SK-N-SH (cell line): ENCODE measurements around the gene GNAT1. TPM values are rescaled to one million over a fixed set of nuclear protein-coding genes. Genes with fewer than 3 reads are reported as not detected.

Source experiments
- CTCF ChIA-PET: fragments of 300-600, 350-600 bp; formaldehyde crosslinking; extraction: SDS; loops from one replicate; lab custom pipeline; 2021; lab: Yijun Ruan, JAX
- POLR2A ChIA-PET: fragments of 350-600 bp; sonication (Branson Sonifier 250); formaldehyde crosslinking; extraction: SDS; loops from one replicate; lab custom pipeline; 2020; ENCODE audit warnings: antibody characterized with exemption, inconsistent platforms; lab: Yijun Ruan, JAX
- DNase-seq: peaks from one replicate; pipeline ENCODE4 v3.0.0; 2012
- H2AFZ ChIP-seq: fragments of 200-600 bp; sonication (generic); 2 replicates; pipeline ENCODE4 v1.8.1; 2016; ENCODE audit warnings: antibody characterized with exemption, mild to moderate bottlenecking, low read depth
- H3F3A ChIP-seq: fragments of 200-600 bp; sonication (generic); replicated peaks from 2 replicates; pipeline ENCODE3; 2016; ENCODE audit warnings: antibody characterized with exemption, mild to moderate bottlenecking; ENCODE audit not compliant: insufficient read depth
- H3K27ac ChIP-seq, 2 experiments: fragments of 200-500 bp in 1 of 2; fragments of 200-600 bp in 1 of 2; sonication (Bioruptor generic) in 1 of 2; sonication (generic), shearing (Covaris generic) in 1 of 2; 2 replicates each; pipeline versions ENCODE4 v1.5.1 to v1.6.1; 2014 to 2016; ENCODE audit warnings: low read depth in 2 of 2, inconsistent platforms in 1 of 2, low read length in 1 of 2, mild to moderate bottlenecking in 1 of 2, mixed read lengths in 1 of 2
- H3K27me3 ChIP-seq: fragments of 200-600 bp; sonication (generic), shearing (Covaris generic); 2 replicates; pipeline ENCODE4 v1.6.1; 2016; ENCODE audit warnings: mixed run types; ENCODE audit not compliant: insufficient read depth
- H3K36me3 ChIP-seq, 2 experiments: fragments of 200-500 bp in 1 of 2; fragments of 200-600 bp in 1 of 2; sonication (Bioruptor generic) in 1 of 2; sonication (generic) in 1 of 2; replicated peaks in 1 of 2; 2 replicates each; pipeline versions ENCODE3 to v1.5.1; 2014 to 2016; ENCODE audit warnings: low read length in 1 of 2, mild to moderate bottlenecking in 1 of 2; ENCODE audit not compliant: insufficient read depth in 2 of 2, control insufficient read depth in 1 of 2
- H3K4me1 ChIP-seq, 2 experiments: fragments of 200-500 bp in 1 of 2; fragments of 200-600 bp in 1 of 2; sonication (Bioruptor generic) in 1 of 2; sonication (generic), shearing (Covaris generic) in 1 of 2; 2 replicates each; pipeline versions ENCODE4 v1.5.1 to v1.6.1; 2014 to 2016; ENCODE audit warnings: low read depth in 1 of 2, low read length in 1 of 2, mixed run types in 1 of 2; ENCODE audit not compliant: insufficient read depth in 2 of 2, control insufficient read depth in 1 of 2
- H3K4me2 ChIP-seq: fragments of 200-600 bp; sonication (generic), shearing (Covaris generic); 2 replicates; pipeline ENCODE4 v1.6.1; 2017; ENCODE audit warnings: mixed run types
- H3K4me3 ChIP-seq, 2 experiments: fragments of 200-500 bp in 1 of 2; fragments of 200-600 bp in 1 of 2; sonication (Bioruptor generic) in 1 of 2; sonication (generic), shearing (Covaris generic) in 1 of 2; 2 replicates each; pipeline versions ENCODE4 v1.5.1 to v1.8.1; 2014 to 2016; ENCODE audit warnings: low read depth in 2 of 2, inconsistent platforms in 1 of 2, low read length in 1 of 2, mild to moderate bottlenecking in 1 of 2, mixed read lengths in 1 of 2, moderate library complexity in 1 of 2
- H3K79me2 ChIP-seq: fragments of 200-600 bp; sonication (generic); 2 replicates; pipeline ENCODE4 v1.8.1; 2017; ENCODE audit warnings: mild to moderate bottlenecking; ENCODE audit not compliant: insufficient read depth
- H3K9ac ChIP-seq: fragments of 200-600 bp; sonication (generic); 2 replicates; pipeline ENCODE4 v1.6.1; 2017; ENCODE audit warnings: mixed run types
- H3K9me2 ChIP-seq: fragments of 200-600 bp; sonication (generic); 2 replicates; pipeline ENCODE4 v1.6.1; 2017; ENCODE audit warnings: mixed run types
- H3K9me3 ChIP-seq: fragments of 200-600 bp; sonication (generic); 2 replicates; pipeline ENCODE4 v1.6.1; 2017; ENCODE audit warnings: mixed run types, mild to moderate bottlenecking, moderate library complexity
- H4K20me1 ChIP-seq: fragments of 200-600 bp; sonication (generic); 2 replicates; pipeline ENCODE4 v1.6.1; 2017; ENCODE audit warnings: mild to moderate bottlenecking, mixed run types; ENCODE audit not compliant: insufficient read depth
- EP300 ChIP-seq, 2 experiments: IDR thresholded peaks; 2 replicates each; pipeline versions ENCODE4 v1.4.0 to v1.6.1; 2012; ENCODE audit warnings: borderline replicate concordance in 1 of 2, low read depth in 1 of 2, low read length in 1 of 2
- EZH2phosphoT487 ChIP-seq: fragments of 200-600 bp; sonication (generic); IDR thresholded peaks from 2 replicates; pipeline ENCODE4 v1.6.1; 2017; ENCODE audit warnings: low read depth, mixed run types, mild to moderate bottlenecking, antibody characterized with exemption, moderate library complexity, borderline replicate concordance
- FOSL2 ChIP-seq: IDR thresholded peaks from 2 replicates; pipeline ENCODE4 v1.4.0; 2012; ENCODE audit warnings: low read depth, mild to moderate bottlenecking, moderate library complexity, borderline replicate concordance
- FOXJ3 ChIP-seq: sonication (generic); formaldehyde crosslinking; IDR thresholded peaks from 2 replicates; pipeline ENCODE4 v1.5.1; 2020; ENCODE audit warnings: mild to moderate bottlenecking, missing genetic modification reagents
- GABPA ChIP-seq: IDR thresholded peaks from 2 replicates; pipeline ENCODE4 v1.4.0; 2012; ENCODE audit warnings: low read depth, mild to moderate bottlenecking
- JUND ChIP-seq: IDR thresholded peaks from 2 replicates; pipeline ENCODE4 v1.4.0; 2012
- MEF2A ChIP-seq: IDR thresholded peaks from 2 replicates; pipeline ENCODE4 v1.4.0; 2012; ENCODE audit warnings: low read depth, borderline replicate concordance
- MXI1 ChIP-seq: IDR thresholded peaks from 2 replicates; pipeline ENCODE4 v1.6.1; 2012; ENCODE audit warnings: mild to moderate bottlenecking, low read depth, low read length, improper control_type of control experiment
- NFIC ChIP-seq: IDR thresholded peaks from 2 replicates; pipeline ENCODE4 v1.4.0; 2012; ENCODE audit warnings: borderline replicate concordance
- RAD21 ChIP-seq: IDR thresholded peaks from 2 replicates; pipeline ENCODE4 v1.6.1; 2012; ENCODE audit warnings: mild to moderate bottlenecking, low read length
- RCOR1 ChIP-seq: fragments of 150-350 bp; IDR thresholded peaks from 2 replicates; pipeline ENCODE4 v1.6.1; 2017; ENCODE audit warnings: antibody characterized with exemption, low read length
- RFX5 ChIP-seq: IDR thresholded peaks from 2 replicates; pipeline ENCODE4 v1.6.1; 2012; ENCODE audit warnings: mild to moderate bottlenecking, improper control_type of control experiment, low read length
- RXRA ChIP-seq: IDR thresholded peaks from 2 replicates; pipeline ENCODE4 v1.4.0; 2012; ENCODE audit warnings: low read depth, mild to moderate bottlenecking, borderline replicate concordance
- SIN3A ChIP-seq: IDR thresholded peaks from 2 replicates; pipeline ENCODE4 v1.6.1; 2012; ENCODE audit warnings: low read depth, mild to moderate bottlenecking, low read length, moderate library complexity, borderline replicate concordance
- TAF1 ChIP-seq: IDR thresholded peaks from 2 replicates; pipeline ENCODE4 v1.6.1; 2012; ENCODE audit warnings: low read depth, mild to moderate bottlenecking, low read length, moderate library complexity, borderline replicate concordance
- TCF12 ChIP-seq: IDR thresholded peaks from 2 replicates; pipeline ENCODE4 v1.4.0; 2012
- YY1 ChIP-seq: IDR thresholded peaks from 2 replicates; pipeline ENCODE4 v1.4.0; 2012; ENCODE audit warnings: low read depth, mild to moderate bottlenecking
- WGBS: methylation state at CpG from one replicate; pipeline ENCODE4 v1.1.6; 2017; ENCODE audit warnings: low lambda C conversion rate; 5-methylcytosine and 5-hydroxymethylcytosine counted together
- polyA plus RNA-seq, 3 experiments: library from polyadenylated mRNA; depleted of rRNA; stranded (reverse); fragments of >200 nt; gene quantifications; 2 replicates each; pipeline ENCODE4 v1.2.3, GENCODE V29; 2012
- TF ChIP-seq, protein P1 (sequence below): IDR thresholded peaks from 2 replicates; pipeline ENCODE4 v1.4.0; 2012; ENCODE audit warnings: low read depth
- TF ChIP-seq, protein P2 (sequence below): fragments of 200-600 bp; sonication (generic); IDR thresholded peaks from 2 replicates; pipeline ENCODE4 v1.6.1; 2017; ENCODE audit warnings: antibody characterized with exemption, mild to moderate bottlenecking, moderate library complexity
- TF ChIP-seq, protein P3 (sequence below): IDR thresholded peaks from 2 replicates; pipeline ENCODE4 v1.6.1; 2012; ENCODE audit warnings: mild to moderate bottlenecking, low read depth, low read length, moderate library complexity

GNAT1 gene
- polyA plus RNA-seq, 1 of the 3 experiments (the other 2 are of a cell fraction): not detected

DNA sequence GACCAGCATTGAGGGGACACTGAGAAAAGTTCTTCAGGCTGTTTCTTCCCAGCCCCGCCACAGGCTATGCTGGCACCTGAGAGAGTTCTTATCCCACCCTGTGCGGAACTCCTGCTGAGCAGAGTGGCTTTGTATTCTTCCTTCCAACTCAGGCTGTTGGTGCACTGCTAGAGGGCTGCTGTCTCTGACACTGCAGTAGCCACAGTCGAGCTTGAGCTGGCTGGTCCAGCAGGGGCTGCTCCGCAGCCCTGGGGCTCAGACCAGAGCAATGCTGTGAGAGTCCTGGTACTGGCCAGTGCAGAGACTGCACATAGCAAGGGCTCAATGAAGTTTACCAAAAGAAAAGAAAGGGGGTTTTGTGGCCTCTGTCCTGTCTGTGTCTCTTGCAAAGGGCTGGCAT, 48.2 kb downstream of the GNAT1 start:
- ChIA-PET CTCF (interaction anchor here (19.2 to 61.6 kb wide), 3 partner anchors 7 to 53 kb away, joined by 433 to 1375 read pairs (median 433); partner anchors contain the start of genes GNAI2 and GNAT1), POLR2A (interaction anchor here (0.6 kb wide), 1 partner anchor 25 kb away, joined by 3 read pairs; no protein-coding TSS in a partner anchor)
- H3K4me3 ChIP-seq: no peak overlapping the region; a peak in 1 of 4 replicates
- peaks cover 0 to 13% of the 10 kb centered on the region in 2 experiments for H3K36me3 ChIP-seq
- H3K9me3 ChIP-seq: no peaks in the 10 kb centered on the region
- peaks cover 8 to 26% of the 10 kb centered on the region in 2 experiments; a peak in 2 of 4 replicates for H3K4me1 ChIP-seq
- H3K9me2 ChIP-seq: no peaks in the 10 kb centered on the region
- peak overlapping the region; percentile 96 for H3K4me2 ChIP-seq
- no peaks in the 10 kb centered on the region for H3K27me3 ChIP-seq
- DNase-seq: no peak
- peaks cover 87% of the 10 kb centered on the region for H3K79me2 ChIP-seq
- H2AFZ ChIP-seq: no peak overlapping the region
- TF ChIP-seq GABPA (no peak), FOXJ3 (CRISPR knock-in tag) (no peak), MXI1 (no peak), EP300 (IDR thresholded peaks at IDR 0.05; ENCODE audit: borderline replicate concordance in 1 of 2, low read depth in 1 of 2, low read length in 1 of 2) (no peak), SIN3A (no peak), RCOR1 (no peak), NFIC (no peak)
- TF ChIP-seq, protein P1, sequence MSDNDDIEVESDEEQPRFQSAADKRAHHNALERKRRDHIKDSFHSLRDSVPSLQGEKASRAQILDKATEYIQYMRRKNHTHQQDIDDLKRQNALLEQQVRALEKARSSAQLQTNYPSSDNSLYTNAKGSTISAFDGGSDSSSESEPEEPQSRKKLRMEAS: no peak
- H3K9ac ChIP-seq: no peak overlapping the region
- peaks cover 24% of the 10 kb centered on the region for H3F3A ChIP-seq
- H4K20me1 ChIP-seq: peaks cover 67% of the 10 kb centered on the region
- no peak overlapping the region for H3K27ac ChIP-seq
- WGBS: 89% methylated on average over 4 of the region's 4 CpGs

DNA sequence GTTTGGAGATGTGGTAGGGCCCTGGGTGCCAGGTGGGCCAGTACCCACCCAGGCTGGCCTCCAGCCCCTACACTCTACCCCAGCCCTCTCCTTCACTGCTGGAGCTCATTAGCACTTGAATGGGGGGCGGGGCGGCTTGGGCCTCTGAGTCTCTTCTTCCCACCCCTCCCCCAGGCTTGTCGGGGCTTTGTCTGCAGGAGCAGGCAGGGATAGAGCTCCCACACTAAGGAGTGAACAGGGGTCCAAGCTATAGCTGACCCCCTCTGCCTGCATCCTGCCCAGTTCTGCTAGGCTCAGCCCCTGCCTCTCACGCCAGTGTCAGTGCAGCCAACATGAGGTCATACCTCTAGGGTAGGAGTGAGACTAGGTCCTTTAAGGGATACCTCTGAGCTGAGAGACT, 49.8 kb downstream of the GNAT1 start:
- no peaks in the 10 kb centered on the region for H3K9me2 ChIP-seq
- no peak overlapping the region; a peak in 1 of 4 replicates for H3K27ac ChIP-seq

More for the DNA sequence above, 49.8 kb downstream of the GNAT1 start:
- no peak overlapping the region for H2AFZ ChIP-seq
- TF ChIP-seq, protein P2, sequence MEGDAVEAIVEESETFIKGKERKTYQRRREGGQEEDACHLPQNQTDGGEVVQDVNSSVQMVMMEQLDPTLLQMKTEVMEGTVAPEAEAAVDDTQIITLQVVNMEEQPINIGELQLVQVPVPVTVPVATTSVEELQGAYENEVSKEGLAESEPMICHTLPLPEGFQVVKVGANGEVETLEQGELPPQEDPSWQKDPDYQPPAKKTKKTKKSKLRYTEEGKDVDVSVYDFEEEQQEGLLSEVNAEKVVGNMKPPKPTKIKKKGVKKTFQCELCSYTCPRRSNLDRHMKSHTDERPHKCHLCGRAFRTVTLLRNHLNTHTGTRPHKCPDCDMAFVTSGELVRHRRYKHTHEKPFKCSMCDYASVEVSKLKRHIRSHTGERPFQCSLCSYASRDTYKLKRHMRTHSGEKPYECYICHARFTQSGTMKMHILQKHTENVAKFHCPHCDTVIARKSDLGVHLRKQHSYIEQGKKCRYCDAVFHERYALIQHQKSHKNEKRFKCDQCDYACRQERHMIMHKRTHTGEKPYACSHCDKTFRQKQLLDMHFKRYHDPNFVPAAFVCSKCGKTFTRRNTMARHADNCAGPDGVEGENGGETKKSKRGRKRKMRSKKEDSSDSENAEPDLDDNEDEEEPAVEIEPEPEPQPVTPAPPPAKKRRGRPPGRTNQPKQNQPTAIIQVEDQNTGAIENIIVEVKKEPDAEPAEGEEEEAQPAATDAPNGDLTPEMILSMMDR: no peak
- TF ChIP-seq RAD21 (no peak), MXI1 (no peak), EP300 (IDR thresholded peaks at IDR 0.05; ENCODE audit: borderline replicate concordance in 1 of 2, low read depth in 1 of 2, low read length in 1 of 2) (no peak), FOXJ3 (CRISPR knock-in tag) (no peak), MEF2A (no peak), RXRA (no peak), FOSL2 (no peak), TCF12 (no peak), EZH2phosphoT487 (no peak), RFX5 (no peak), NFIC (no peak), SIN3A (no peak), YY1 (no peak), GABPA (no peak), JUND (no peak), TAF1 (no peak)
- TF ChIP-seq, protein P3, sequence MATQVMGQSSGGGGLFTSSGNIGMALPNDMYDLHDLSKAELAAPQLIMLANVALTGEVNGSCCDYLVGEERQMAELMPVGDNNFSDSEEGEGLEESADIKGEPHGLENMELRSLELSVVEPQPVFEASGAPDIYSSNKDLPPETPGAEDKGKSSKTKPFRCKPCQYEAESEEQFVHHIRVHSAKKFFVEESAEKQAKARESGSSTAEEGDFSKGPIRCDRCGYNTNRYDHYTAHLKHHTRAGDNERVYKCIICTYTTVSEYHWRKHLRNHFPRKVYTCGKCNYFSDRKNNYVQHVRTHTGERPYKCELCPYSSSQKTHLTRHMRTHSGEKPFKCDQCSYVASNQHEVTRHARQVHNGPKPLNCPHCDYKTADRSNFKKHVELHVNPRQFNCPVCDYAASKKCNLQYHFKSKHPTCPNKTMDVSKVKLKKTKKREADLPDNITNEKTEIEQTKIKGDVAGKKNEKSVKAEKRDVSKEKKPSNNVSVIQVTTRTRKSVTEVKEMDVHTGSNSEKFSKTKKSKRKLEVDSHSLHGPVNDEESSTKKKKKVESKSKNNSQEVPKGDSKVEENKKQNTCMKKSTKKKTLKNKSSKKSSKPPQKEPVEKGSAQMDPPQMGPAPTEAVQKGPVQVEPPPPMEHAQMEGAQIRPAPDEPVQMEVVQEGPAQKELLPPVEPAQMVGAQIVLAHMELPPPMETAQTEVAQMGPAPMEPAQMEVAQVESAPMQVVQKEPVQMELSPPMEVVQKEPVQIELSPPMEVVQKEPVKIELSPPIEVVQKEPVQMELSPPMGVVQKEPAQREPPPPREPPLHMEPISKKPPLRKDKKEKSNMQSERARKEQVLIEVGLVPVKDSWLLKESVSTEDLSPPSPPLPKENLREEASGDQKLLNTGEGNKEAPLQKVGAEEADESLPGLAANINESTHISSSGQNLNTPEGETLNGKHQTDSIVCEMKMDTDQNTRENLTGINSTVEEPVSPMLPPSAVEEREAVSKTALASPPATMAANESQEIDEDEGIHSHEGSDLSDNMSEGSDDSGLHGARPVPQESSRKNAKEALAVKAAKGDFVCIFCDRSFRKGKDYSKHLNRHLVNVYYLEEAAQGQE: no peak
- no peak overlapping the region for H3K4me3 ChIP-seq
- no peak for DNase-seq
- H3K9me3 ChIP-seq: no peaks in the 10 kb centered on the region
- peaks cover 75% of the 10 kb centered on the region for H4K20me1 ChIP-seq
- peaks cover 0 to 13% of the 10 kb centered on the region in 2 experiments for H3K36me3 ChIP-seq
- H3K4me1 ChIP-seq: peaks cover 15 to 35% of the 10 kb centered on the region in 2 experiments; a peak in 3 of 4 replicates
- H3K79me2 ChIP-seq: peaks cover 100% of the 10 kb centered on the region
- H3K4me2 ChIP-seq: no peak overlapping the region
- H3F3A ChIP-seq: peaks cover 32% of the 10 kb centered on the region
- no peaks in the 10 kb centered on the region for H3K27me3 ChIP-seq
- WGBS: 100% methylated on average over 1 of the region's 4 CpGs
- H3K9ac ChIP-seq: no peak overlapping the region
- POLR2A ChIA-PET: no interaction called here
- CTCF ChIA-PET: interaction anchor here (19.2 to 61.6 kb wide), 3 partner anchors 7 to 55 kb away, joined by 433 to 1375 read pairs (median 433); partner anchors contain the start of genes GNAI2 and GNAT1
